ENCODE data around the gene CSTPP1. TPM values are rescaled to one million over a fixed set of nuclear protein-coding genes. Genes with fewer than 3 reads are reported as not detected.

The CSTPP1 gene
- total and polyA plus RNA-seq, 2 of the 4 experiments (the other 2 are of a cell fraction) = 22.0 to 35.7 TPM

DNA sequence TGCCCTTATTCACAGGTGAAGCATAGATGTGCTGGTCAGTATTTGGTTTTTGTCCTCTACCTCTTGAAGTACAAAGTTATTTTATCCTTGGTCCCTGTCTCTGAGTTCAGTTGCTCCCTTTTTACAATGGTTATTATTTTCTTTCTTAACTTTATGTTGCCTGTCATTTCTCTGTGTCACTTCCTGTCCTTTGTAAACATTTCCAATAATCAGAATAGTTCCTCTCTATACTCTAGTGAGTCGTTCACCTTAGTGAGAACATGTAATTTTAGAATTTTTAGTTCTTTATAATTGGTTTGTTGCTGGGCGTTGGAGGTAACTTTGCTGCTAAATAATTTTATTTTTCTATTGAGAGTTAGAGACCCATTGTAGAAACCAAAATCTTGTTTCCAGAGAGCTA lies 16.0 kb downstream of the CSTPP1 start:
- peak overlapping the region; percentile 43; the same call in 1 of the 2 replicates for H3K14ac ChIP-seq (replicated peaks; ENCODE audit: low read depth, low read length)
- no peak overlapping the region; the same call in 1 of the 2 replicates for H4K5ac ChIP-seq (ENCODE audit: low read depth, low read length)
- H3K23ac ChIP-seq (ENCODE audit: low read depth, low read length) = 0 out of 2 replicates have a peak overlapping the region, but pooled peaks have one; percentile 41
- ChIA-PET POLR2A (ENCODE audit: unreplicated experiment) (no interaction called here), CTCF (interaction anchor here (1.0 kb wide), 1 partner anchor 14 kb away, joined by 3 read pairs; no protein-coding TSS in a partner anchor)
- H2AK5ac ChIP-seq (ENCODE audit: low read depth, low read length) = peak overlapping the region; percentile 46; the same call in 1 of the 2 replicates
- peaks cover 16% of the 10 kb centered on the region for H3K9me1 ChIP-seq (ENCODE audit: insufficient read depth, low read length)
- DNase-seq (no peak), ATAC-seq (ENCODE audit: low read depth) (no peak)
- dilution Hi-C loops (cut with HindIII; ENCODE audit: low sequenced_read_pairs, unreplicated experiment) (no loop called here), intact Hi-C loops (cut with micrococcal nuclease) (no loop called here), in situ Hi-C loops (cut with MboI; ENCODE audit: low sequenced_read_pairs) (no loop called here)
- peaks cover 14% of the 10 kb centered on the region for H3K4me1 ChIP-seq (ENCODE audit: control insufficient read depth, insufficient read depth, low read length)
- H4K8ac ChIP-seq (ENCODE audit: low read depth in 2 of 2, low read length in 2 of 2) = 0 out of 4 replicates have a peak overlapping the region, but pooled peaks of 1 of the 2 experiments have one; percentile 24
- no peak overlapping the region for H3K4me3 ChIP-seq (ENCODE audit: insufficient read depth, low read depth, low read length)
- no peak overlapping the region for H2AK9ac ChIP-seq (replicated peaks; ENCODE audit: low read depth, low read length, poor library complexity)
- no peak overlapping the region for H3K27ac ChIP-seq (ENCODE audit: insufficient read depth, low read length)
- TF ChIP-seq CHD1 (IDR thresholded peaks at IDR 0.05; ENCODE audit: low read depth, low read length) (no peak), RFX5 (IDR thresholded peaks at IDR 0.05; ENCODE audit: low read depth, low read length) (no peak), MAZ (IDR thresholded peaks at IDR 0.05; ENCODE audit: borderline replicate concordance, low read depth, low read length) (no peak)
- no peak overlapping the region for H2AFZ ChIP-seq (replicated peaks; ENCODE audit: low read length, poor library complexity)
- 0 out of 2 replicates have a peak, but pooled peaks cover 4% of the 10 kb centered on the region for H4K20me1 ChIP-seq (ENCODE audit: insufficient read depth, low read length)
- no peaks in the 10 kb centered on the region for H3K27me3 ChIP-seq (ENCODE audit: control insufficient read depth, insufficient read depth, low read length)
- 0 out of 2 replicates have a peak overlapping the region, but pooled peaks have one; percentile 7 for H2BK120ac ChIP-seq (ENCODE audit: low read depth, low read length)
- no peak overlapping the region for H3K56ac ChIP-seq (ENCODE audit: extremely low read depth, insufficient read depth, low read length)
- H3K18ac ChIP-seq (ENCODE audit: low read depth, low read length) = no peak overlapping the region
- H3K36me3 ChIP-seq (ENCODE audit: control insufficient read depth, insufficient read depth, low read length) = no peaks in the 10 kb centered on the region
- peak overlapping the region; percentile 13; the same call in 1 of the 2 replicates for H2BK20ac ChIP-seq (ENCODE audit: low read depth, low read length)
- no TSS peak for BruUV-seq (replicated peaks)
- no peak overlapping the region for H4K91ac ChIP-seq (ENCODE audit: insufficient read depth, low read depth, low read length)
- no peaks in the 10 kb centered on the region for H3K9me3 ChIP-seq (ENCODE audit: control insufficient read depth, insufficient read depth, low read length)
- H3K79me1 ChIP-seq (ENCODE audit: low read depth in 1 of 2, low read length in 2 of 2) = peaks cover 6 to 26% of the 10 kb centered on the region in 2 experiments; a peak in 3 of 4 replicates
- H2BK5ac ChIP-seq (ENCODE audit: low read depth, low read length, poor library complexity, severe bottlenecking) = peak overlapping the region; percentile 45
- WGBS, 2 experiments (ENCODE audit: extremely low coverage in 2 of 2, insufficient read length in 1 of 2) = no CpG with 5 or more reads among the region's 2 CpGs
- no peak overlapping the region for H2BK15ac ChIP-seq (ENCODE audit: low read depth, low read length)
- no peak overlapping the region; the same call in 1 of the 2 replicates for H3K4me2 ChIP-seq (ENCODE audit: low read depth, low read length)
- H3K4ac ChIP-seq (ENCODE audit: low read depth, low read length) = peak overlapping the region; percentile 18; the same call in 1 of the 2 replicates
- no peak overlapping the region for H3K9ac ChIP-seq (ENCODE audit: low read depth, low read length)
